GM12892 (cell line): ENCODE results near the gene NOP56.

Source experiments
- DNase-seq: peaks from one replicate; pipeline ENCODE4 v3.0.0; 2011; ENCODE audit not compliant: insufficient read length
- FAIRE-seq: peaks from 2 replicates; lab custom pipeline; 2011; peaks lifted over from hg19 to GRCh38; lab: Jason Lieb, UNC
- POLR2A ChIP-seq: IDR thresholded peaks from 2 replicates; pipeline ENCODE4 v1.6.1; 2011; ENCODE audit warnings: low read depth, low read length, control low read depth
- POLR2AphosphoS5 ChIP-seq: IDR thresholded peaks from 2 replicates; pipeline ENCODE4 v1.6.1; 2011; ENCODE audit warnings: low read depth, low read length, control low read depth
- TAF1 ChIP-seq: IDR thresholded peaks from 2 replicates; pipeline ENCODE4 v1.6.1; 2011; ENCODE audit warnings: low read depth, mild to moderate bottlenecking, control low read depth, low read length, borderline replicate concordance

Gene NOP56

GRCh38 chr20:2653556-2654383 lies 1.3 kb downstream of the NOP56 start:
- no peak for DNase-seq
- TF ChIP-seq POLR2AphosphoS5, result no peak; the same call in 1 of the 2 replicates
- TF ChIP-seq TAF1, result no peak
- peak; percentile 52 for TF ChIP-seq POLR2A
- FAIRE-seq, result no peak

GRCh38 chr20:2654384-2654822 lies 2.0 kb downstream of the NOP56 start:
- TF ChIP-seq TAF1 (no peak), POLR2A (0 out of 2 replicates have a peak, but pooled peaks have one; percentile 7), POLR2AphosphoS5 (peak; percentile 25)
- no peak for FAIRE-seq

DNA sequence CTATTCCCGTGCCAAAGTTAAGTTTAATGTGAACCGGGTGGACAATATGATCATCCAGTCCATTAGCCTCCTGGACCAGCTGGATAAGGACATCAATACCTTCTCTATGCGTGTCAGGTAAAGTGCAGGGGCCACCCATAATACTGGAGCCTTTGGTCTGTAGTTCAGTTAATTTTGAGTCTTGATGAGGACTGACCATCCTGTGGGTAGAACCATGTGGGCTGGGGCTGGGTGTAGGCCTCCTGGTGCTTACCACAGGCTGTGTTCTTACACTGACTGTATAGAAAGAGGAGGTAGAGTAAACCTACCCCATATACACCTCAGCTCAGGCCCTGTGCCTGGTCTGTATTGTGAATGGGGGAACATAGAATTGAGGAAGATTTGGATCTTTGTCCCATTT lies 2.4 kb downstream of the NOP56 start:
- FAIRE-seq (no peak), DNase-seq (no peak)
- TF ChIP-seq POLR2AphosphoS5 (no peak; the same call in 1 of the 2 replicates), TAF1 (no peak), POLR2A (no peak)

More at GRCh38 chr20:2654384-2654822, 2.0 kb downstream of the NOP56 start:
- DNase-seq, result no peak

- FAIRE-seq, result no peak
- TF ChIP-seq TAF1 (no peak), POLR2A (peak; percentile 57; the same call in 1 of the 2 replicates), POLR2AphosphoS5 (peak; percentile 68)
- no peak for DNase-seq
Observed at GRCh38 chr20:2655331-2656116, 3.1 kb downstream of the NOP56 start.

- FAIRE-seq, result no peak
- DNase-seq, result no peak
- no peak for TF ChIP-seq POLR2A
- TF ChIP-seq POLR2AphosphoS5, result no peak; the same call in none of the 2 replicates
- TF ChIP-seq TAF1, result no peak
Observed at GRCh38 chr20:2656471-2657117, 4.2 kb downstream of the NOP56 start.

- DNase-seq (no peak), FAIRE-seq (no peak)
- peak; percentile 71 for TF ChIP-seq POLR2A
- TF ChIP-seq TAF1, result no peak
- no peak for TF ChIP-seq POLR2AphosphoS5
Observed at GRCh38 chr20:2657241-2657640, 4.8 kb downstream of the NOP56 start.

DNA sequence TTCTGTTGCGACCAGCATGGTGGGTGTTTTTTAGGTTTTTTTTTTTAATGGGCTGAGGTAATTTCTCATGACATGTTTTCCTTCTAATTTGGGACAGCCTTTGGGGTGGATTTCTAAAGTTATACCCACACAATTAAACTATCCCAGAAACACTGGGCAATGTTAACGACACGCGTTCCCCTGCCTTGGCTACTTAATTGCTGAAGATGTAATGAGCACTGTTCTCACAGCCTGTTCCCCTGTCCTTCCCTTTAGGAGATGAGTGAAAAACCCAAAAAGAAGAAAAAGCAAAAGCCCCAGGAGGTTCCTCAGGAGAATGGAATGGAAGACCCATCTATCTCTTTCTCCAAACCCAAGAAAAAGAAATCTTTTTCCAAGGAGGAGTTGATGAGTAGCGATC lies 5.2 kb downstream of the NOP56 start:
- DNase-seq, result no peak
- no peak; the same call in 1 of the 2 replicates for TF ChIP-seq POLR2A
- no peak for TF ChIP-seq TAF1
- TF ChIP-seq POLR2AphosphoS5, result no peak
- no peak for FAIRE-seq

DNA sequence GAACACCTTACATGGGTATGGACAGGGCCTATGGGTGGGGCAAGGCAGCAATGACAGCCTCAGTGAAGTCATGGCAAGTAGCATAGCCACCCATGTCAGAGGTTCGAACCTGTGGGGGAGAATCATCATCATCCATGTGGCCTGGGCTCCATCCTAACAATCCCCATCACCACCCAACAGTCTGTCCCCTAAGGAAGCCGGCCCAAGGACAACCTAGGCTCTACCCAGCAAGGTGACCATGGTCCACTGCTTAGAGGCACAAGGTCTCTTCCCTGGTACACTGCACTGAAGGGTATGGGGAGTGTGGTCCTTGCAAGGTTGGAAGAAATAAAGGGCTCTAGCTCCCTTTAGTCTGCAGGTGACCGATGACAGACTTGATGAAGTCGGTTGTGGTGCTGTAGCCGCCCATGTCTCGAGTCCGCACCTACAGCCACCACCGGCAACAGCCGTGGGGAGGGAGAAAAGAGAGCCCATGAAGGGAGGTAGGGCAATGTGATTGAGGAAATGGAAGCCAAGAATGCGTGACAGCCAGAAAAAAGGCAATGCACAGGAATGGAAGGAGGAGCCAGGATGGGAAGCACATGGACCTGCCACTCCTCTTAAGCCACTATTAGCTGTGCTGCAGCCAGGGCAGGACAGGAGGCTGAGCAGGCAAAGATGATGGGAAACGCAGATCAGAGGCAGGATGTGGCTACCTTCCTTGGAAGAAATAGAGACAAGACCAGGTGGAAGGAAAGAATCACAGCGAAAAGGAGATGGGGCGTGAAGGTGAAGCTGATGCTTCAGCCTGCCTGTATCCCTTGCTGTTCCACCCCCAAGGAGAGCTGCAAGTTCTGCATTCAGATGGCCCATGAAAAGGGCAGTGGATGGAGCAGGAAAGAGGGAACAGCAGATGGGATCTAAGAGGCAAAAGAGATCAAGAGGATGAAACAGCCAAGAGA lies 6.3 kb downstream of the NOP56 start:
- FAIRE-seq, result no peak
- DNase-seq, result no peak
- TF ChIP-seq POLR2AphosphoS5 (peak; percentile 96), TAF1 (no peak), POLR2A (peak; percentile 84)

DNA sequence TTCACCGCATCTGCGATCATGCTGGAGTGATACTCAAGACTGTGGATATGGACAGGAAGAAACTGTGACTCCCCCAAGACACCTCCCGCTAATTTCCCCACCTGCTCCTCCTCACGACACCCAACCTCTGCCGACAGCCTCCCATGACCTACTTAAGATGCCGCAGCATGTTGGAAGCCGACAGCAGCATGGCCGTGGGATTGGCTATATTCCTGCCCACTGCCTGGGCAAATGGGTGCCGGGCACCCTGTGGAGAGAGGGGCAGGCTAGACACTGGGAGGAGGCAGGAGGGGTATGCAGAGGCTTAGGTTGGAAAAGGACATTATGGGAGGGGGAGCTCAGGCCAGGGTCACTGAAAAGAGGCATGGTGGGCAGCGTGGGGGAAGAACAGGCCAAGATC lies 7.1 kb downstream of the NOP56 start:
- no peak for DNase-seq
- no peak for FAIRE-seq
- TF ChIP-seq POLR2A (no peak), POLR2AphosphoS5 (no peak)

GRCh38 chr20:2663364-2663886 lies 11.0 kb downstream of the NOP56 start:
- TF ChIP-seq POLR2A, result no peak
- no peak for TF ChIP-seq POLR2AphosphoS5
- no peak for TF ChIP-seq TAF1
- DNase-seq (no peak), FAIRE-seq (no peak)
